Stimulated activated effector memory CD8-positive, alpha-beta T cell treated with anti-CD3 and anti-CD28 coated beads, Interleukin-12 subunit alpha, Interleukin-12 subunit beta, amount 100 ng/mL, for 72 hours (primary cell): Measurements from ENCODE around the gene SLC5A7.

Experiments used
- ATAC-seq: fragments of 150-1000 bp; cut with Tn5 transposase; 2 replicates; pipeline ENCODE4 v1.10.0; 2021
- DNase-seq, 2 donors: peaks; one replicate each; pipeline ENCODE4 v3.0.0; 2021 to 2022; ENCODE audit warnings: low spot score in 2 of 2
- H3K27ac Mint-ChIP-seq: one replicate; pipeline ENCODE4 v1.8.0; 2022; ENCODE audit warnings: mild to moderate bottlenecking, mixed read lengths
- H3K36me3 Mint-ChIP-seq: one replicate; pipeline ENCODE4 v1.8.0; 2022; ENCODE audit warnings: mild to moderate bottlenecking, mixed read lengths
- H3K4me1 Mint-ChIP-seq: one replicate; pipeline ENCODE4 v1.8.0; 2022; ENCODE audit warnings: mixed read lengths
- H3K4me3 Mint-ChIP-seq: one replicate; pipeline ENCODE4 v1.8.0; 2022; ENCODE audit warnings: mild to moderate bottlenecking, mixed read lengths
- H3K9me3 Mint-ChIP-seq: one replicate; pipeline ENCODE4 v1.8.0; 2022; ENCODE audit warnings: mixed read lengths

The SLC5A7 gene

GRCh38 chr2:108029912-108030311, 43.6 kb downstream of the SLC5A7 start:
- ATAC-seq (no peak), DNase-seq (no peak)
- Mint-ChIP-seq H3K36me3 (no peaks in the 10 kb centered on the region), H3K4me1 (no peaks in the 10 kb centered on the region), H3K4me3 (no peak overlapping the region), H3K9me3 (peaks cover 5% of the 10 kb centered on the region), H3K27ac (no peak overlapping the region)

GRCh38 chr2:108031471-108031941, 45.2 kb downstream of the SLC5A7 start:
- Mint-ChIP-seq H3K4me1 (no peaks in the 10 kb centered on the region), H3K27ac (no peak overlapping the region), H3K9me3 (peaks cover 5% of the 10 kb centered on the region), H3K4me3 (no peak overlapping the region), H3K36me3 (no peaks in the 10 kb centered on the region)
- DNase-seq (no peak), ATAC-seq (no peak)

GRCh38 chr2:108034843-108035242, 48.5 kb downstream of the SLC5A7 start:
- H3K36me3 Mint-ChIP-seq = no peaks in the 10 kb centered on the region
- H3K9me3 Mint-ChIP-seq = peaks cover 12% of the 10 kb centered on the region
- H3K4me3 Mint-ChIP-seq = no peak overlapping the region
- no peak for ATAC-seq
- DNase-seq = no peak
- H3K4me1 Mint-ChIP-seq = no peaks in the 10 kb centered on the region
- H3K27ac Mint-ChIP-seq = no peak overlapping the region

GRCh38 chr2:108048752-108049151, 62.4 kb downstream of the SLC5A7 start:
- Mint-ChIP-seq H3K27ac (no peak overlapping the region), H3K9me3 (peaks cover 5% of the 10 kb centered on the region), H3K4me3 (no peak overlapping the region), H3K4me1 (no peaks in the 10 kb centered on the region), H3K36me3 (no peaks in the 10 kb centered on the region)
- DNase-seq (no peak), ATAC-seq (no peak)

GRCh38 chr2:108058576-108059137, 72.3 kb downstream of the SLC5A7 start:
- peaks cover 6% of the 10 kb centered on the region for H3K9me3 Mint-ChIP-seq
- no peak overlapping the region for H3K27ac Mint-ChIP-seq
- no peaks in the 10 kb centered on the region for H3K36me3 Mint-ChIP-seq
- DNase-seq (no peak), ATAC-seq (no peak)
- H3K4me3 Mint-ChIP-seq = no peak overlapping the region
- no peaks in the 10 kb centered on the region for H3K4me1 Mint-ChIP-seq

- no peak overlapping the region for H3K27ac Mint-ChIP-seq
Observed at GRCh38 chr2:108061439-108062042, 75.2 kb downstream of the SLC5A7 start.

More at GRCh38 chr2:108061439-108062042, 75.2 kb downstream of the SLC5A7 start:
- Mint-ChIP-seq H3K4me3 (no peak overlapping the region), H3K4me1 (no peaks in the 10 kb centered on the region), H3K36me3 (no peaks in the 10 kb centered on the region), H3K9me3 (peaks cover 4% of the 10 kb centered on the region)
- ATAC-seq (no peak), DNase-seq (no peak)
